ENCODE results near the gene SHANK2.

Gene SHANK2

GRCh38 chr11:71221201-71221600 lies 31.2 kb downstream of the SHANK2 start:
- no peak overlapping the region for H2BK5ac ChIP-seq (ENCODE audit: low read length)
- no peak overlapping the region for H4K5ac ChIP-seq (ENCODE audit: low read length)
- H3K18ac ChIP-seq (ENCODE audit: low read length): no peak overlapping the region
- H3K9ac ChIP-seq (ENCODE audit: low read length): no peak overlapping the region
- no peak overlapping the region for H3K4me3 ChIP-seq (ENCODE audit: low read length)
- no peaks in the 10 kb centered on the region for H3K36me3 ChIP-seq (ENCODE audit: control insufficient read depth, insufficient read depth, low read length)
- no peak overlapping the region for H3K27ac ChIP-seq (ENCODE audit: low read depth, low read length)
- H3K56ac ChIP-seq (ENCODE audit: low read length): no peak overlapping the region
- no peak overlapping the region for H4K8ac ChIP-seq (ENCODE audit: low read depth, low read length)
- DNase-seq: no peak
- no peak overlapping the region for H3K4ac ChIP-seq (ENCODE audit: low read depth, low read length)
- no peak overlapping the region for H3K4me2 ChIP-seq (ENCODE audit: low read length)
- no peak overlapping the region for H3K23ac ChIP-seq (ENCODE audit: low read length)
- no peak overlapping the region for H2BK120ac ChIP-seq (ENCODE audit: low read depth, low read length)
- no peak overlapping the region for H2BK15ac ChIP-seq (replicated peaks; ENCODE audit: low read depth)
- whole genome bisulfite sequencing (ENCODE audit: extremely low coverage, insufficient coverage, low lambda C conversion rate): no CpG with 5 or more reads among the region's 4 CpGs
- no peak overlapping the region for H2AK5ac ChIP-seq (ENCODE audit: low read length)
- no peaks in the 10 kb centered on the region for H3K4me1 ChIP-seq (ENCODE audit: control insufficient read depth, low read depth, low read length)
- H3K79me1 ChIP-seq (ENCODE audit: low read length): peaks cover 1% of the 10 kb centered on the region
- no peaks in the 10 kb centered on the region for H3K79me2 ChIP-seq (ENCODE audit: control insufficient read depth, insufficient read depth, low read length)
- no peaks in the 10 kb centered on the region for H3K27me3 ChIP-seq (ENCODE audit: insufficient read depth, low read length, poor library complexity)

GRCh38 chr11:71218789-71219499 lies 33.4 kb downstream of the SHANK2 start:
- no peak overlapping the region for H3K4ac ChIP-seq (ENCODE audit: low read depth, low read length)
- H3K27me3 ChIP-seq (ENCODE audit: insufficient read depth, low read length, poor library complexity): no peaks in the 10 kb centered on the region
- H3K23ac ChIP-seq (ENCODE audit: low read length): no peak overlapping the region
- H3K4me1 ChIP-seq (ENCODE audit: control insufficient read depth, low read depth, low read length): no peaks in the 10 kb centered on the region
- no peak overlapping the region for H2BK120ac ChIP-seq (ENCODE audit: low read depth, low read length)
- no peak overlapping the region for H2AK5ac ChIP-seq (ENCODE audit: low read length)
- H3K56ac ChIP-seq (ENCODE audit: low read length): no peak overlapping the region
- H2BK5ac ChIP-seq (ENCODE audit: low read length): no peak overlapping the region
- H3K79me1 ChIP-seq (ENCODE audit: low read length): peaks cover 1% of the 10 kb centered on the region
- H3K4me2 ChIP-seq (ENCODE audit: low read length): no peak overlapping the region
- H3K36me3 ChIP-seq (ENCODE audit: control insufficient read depth, insufficient read depth, low read length): no peaks in the 10 kb centered on the region
- no peak overlapping the region for H4K8ac ChIP-seq (ENCODE audit: low read depth, low read length)
- no peaks in the 10 kb centered on the region for H3K79me2 ChIP-seq (ENCODE audit: control insufficient read depth, insufficient read depth, low read length)
- H4K5ac ChIP-seq (ENCODE audit: low read length): no peak overlapping the region
- no CpG with 5 or more reads among the region's 10 CpGs for WGBS (ENCODE audit: extremely low coverage, insufficient coverage, low lambda C conversion rate)
- no peak overlapping the region for H3K18ac ChIP-seq (ENCODE audit: low read length)
- H3K4me3 ChIP-seq (ENCODE audit: low read length): no peak overlapping the region
- no peak overlapping the region for H2BK15ac ChIP-seq (replicated peaks; ENCODE audit: low read depth)
- DNase-seq: no peak
- H3K27ac ChIP-seq (ENCODE audit: low read depth, low read length): no peak overlapping the region
- no peak overlapping the region for H3K9ac ChIP-seq (ENCODE audit: low read length)

GRCh38 chr11:71215425-71215965 lies 36.9 kb downstream of the SHANK2 start:
- H3K79me1 ChIP-seq (ENCODE audit: low read length): peaks cover 3% of the 10 kb centered on the region
- no peak overlapping the region for H3K23ac ChIP-seq (ENCODE audit: low read length)
- DNase-seq: no peak
- H3K36me3 ChIP-seq (ENCODE audit: control insufficient read depth, insufficient read depth, low read length): no peaks in the 10 kb centered on the region
- no peak overlapping the region for H3K18ac ChIP-seq (ENCODE audit: low read length)
- H3K27me3 ChIP-seq (ENCODE audit: insufficient read depth, low read length, poor library complexity): no peaks in the 10 kb centered on the region
- no peak overlapping the region for H3K4ac ChIP-seq (ENCODE audit: low read depth, low read length)
- WGBS (ENCODE audit: extremely low coverage, insufficient coverage, low lambda C conversion rate): no CpG with 5 or more reads among the region's 12 CpGs
- no peak overlapping the region for H2BK15ac ChIP-seq (replicated peaks; ENCODE audit: low read depth)
- H2BK120ac ChIP-seq (ENCODE audit: low read depth, low read length): no peak overlapping the region
- no peak overlapping the region for H3K4me2 ChIP-seq (ENCODE audit: low read length)
- no peak overlapping the region for H2AK5ac ChIP-seq (ENCODE audit: low read length)
- no peak overlapping the region for H2BK5ac ChIP-seq (ENCODE audit: low read length)
- H3K4me1 ChIP-seq (ENCODE audit: control insufficient read depth, low read depth, low read length): no peaks in the 10 kb centered on the region
- no peaks in the 10 kb centered on the region for H3K79me2 ChIP-seq (ENCODE audit: control insufficient read depth, insufficient read depth, low read length)
- no peak overlapping the region for H3K4me3 ChIP-seq (ENCODE audit: low read length)
- no peak overlapping the region for H3K9ac ChIP-seq (ENCODE audit: low read length)
- no peak overlapping the region for H3K27ac ChIP-seq (ENCODE audit: low read depth, low read length)
- H4K8ac ChIP-seq (ENCODE audit: low read depth, low read length): no peak overlapping the region
- H3K56ac ChIP-seq (ENCODE audit: low read length): no peak overlapping the region
- H4K5ac ChIP-seq (ENCODE audit: low read length): no peak overlapping the region

GRCh38 chr11:71214553-71215424 lies 37.6 kb downstream of the SHANK2 start:
- no peak overlapping the region for H3K27ac ChIP-seq (ENCODE audit: low read depth, low read length)
- peaks cover 3% of the 10 kb centered on the region for H3K79me1 ChIP-seq (ENCODE audit: low read length)
- H2BK15ac ChIP-seq (replicated peaks; ENCODE audit: low read depth): no peak overlapping the region
- no peak overlapping the region for H4K8ac ChIP-seq (ENCODE audit: low read depth, low read length)
- no peaks in the 10 kb centered on the region for H3K79me2 ChIP-seq (ENCODE audit: control insufficient read depth, insufficient read depth, low read length)
- DNase-seq: no peak
- no CpG with 5 or more reads among the region's 23 CpGs for WGBS (ENCODE audit: extremely low coverage, insufficient coverage, low lambda C conversion rate)
- H3K4ac ChIP-seq (ENCODE audit: low read depth, low read length): no peak overlapping the region
- H3K9ac ChIP-seq (ENCODE audit: low read length): no peak overlapping the region
- H3K23ac ChIP-seq (ENCODE audit: low read length): no peak overlapping the region
- no peak overlapping the region for H2BK5ac ChIP-seq (ENCODE audit: low read length)
- H3K18ac ChIP-seq (ENCODE audit: low read length): no peak overlapping the region
- no peak overlapping the region for H4K5ac ChIP-seq (ENCODE audit: low read length)
- H3K27me3 ChIP-seq (ENCODE audit: insufficient read depth, low read length, poor library complexity): no peaks in the 10 kb centered on the region
- H3K36me3 ChIP-seq (ENCODE audit: control insufficient read depth, insufficient read depth, low read length): no peaks in the 10 kb centered on the region
- H3K4me1 ChIP-seq (ENCODE audit: control insufficient read depth, low read depth, low read length): no peaks in the 10 kb centered on the region
- no peak overlapping the region for H2BK120ac ChIP-seq (ENCODE audit: low read depth, low read length)
- H3K56ac ChIP-seq (ENCODE audit: low read length): no peak overlapping the region
- no peak overlapping the region for H3K4me3 ChIP-seq (ENCODE audit: low read length)
- no peak overlapping the region for H3K4me2 ChIP-seq (ENCODE audit: low read length)
- H2AK5ac ChIP-seq (ENCODE audit: low read length): no peak overlapping the region

- H2AK5ac ChIP-seq (ENCODE audit: low read length): no peak overlapping the region
- H3K36me3 ChIP-seq (ENCODE audit: control insufficient read depth, insufficient read depth, low read length): no peaks in the 10 kb centered on the region
- H4K8ac ChIP-seq (ENCODE audit: low read depth, low read length): no peak overlapping the region
- H3K4me3 ChIP-seq (ENCODE audit: low read length): no peak overlapping the region
- WGBS (ENCODE audit: extremely low coverage, insufficient coverage, low lambda C conversion rate): no CpG with 5 or more reads among the region's 19 CpGs
- no peak overlapping the region for H4K5ac ChIP-seq (ENCODE audit: low read length)
- no peak overlapping the region for H3K4ac ChIP-seq (ENCODE audit: low read depth, low read length)
- H2BK15ac ChIP-seq (replicated peaks; ENCODE audit: low read depth): no peak overlapping the region
- peaks cover 3% of the 10 kb centered on the region for H3K79me1 ChIP-seq (ENCODE audit: low read length)
- DNase-seq: no peak
- H3K18ac ChIP-seq (ENCODE audit: low read length): no peak overlapping the region
- no peak overlapping the region for H3K9ac ChIP-seq (ENCODE audit: low read length)
- no peaks in the 10 kb centered on the region for H3K27me3 ChIP-seq (ENCODE audit: insufficient read depth, low read length, poor library complexity)
- H3K79me2 ChIP-seq (ENCODE audit: control insufficient read depth, insufficient read depth, low read length): no peaks in the 10 kb centered on the region
- no peak overlapping the region for H3K56ac ChIP-seq (ENCODE audit: low read length)
- no peak overlapping the region for H2BK120ac ChIP-seq (ENCODE audit: low read depth, low read length)
- no peak overlapping the region for H3K27ac ChIP-seq (ENCODE audit: low read depth, low read length)
- no peak overlapping the region for H3K4me2 ChIP-seq (ENCODE audit: low read length)
- no peak overlapping the region for H2BK5ac ChIP-seq (ENCODE audit: low read length)
- H3K4me1 ChIP-seq (ENCODE audit: control insufficient read depth, low read depth, low read length): no peaks in the 10 kb centered on the region
- no peak overlapping the region for H3K23ac ChIP-seq (ENCODE audit: low read length)
Observed at GRCh38 chr11:71213696-71214552, 38.5 kb downstream of the SHANK2 start.

All from mesendoderm (in vitro differentiated cells).